BE2C (cell line): ENCODE measurements around the gene ANKRD11.
"Not testable (repeated sequence)": the region's sequence is repeated elsewhere in the genome, so short reads cannot be mapped to it uniquely, and the experiment has no call there.

Source experiments
- DNase-seq: peaks from one replicate; pipeline ENCODE4 v3.0.0-alpha.2; 2020
- H3K27me3 ChIP-seq: fragments of 250-450 bp; sonication (Bioruptor Pico); 2 replicates; pipeline ENCODE4 v1.5.1; 2020; ENCODE audit warnings: mild to moderate bottlenecking
- H3K36me3 ChIP-seq: fragments of 250-450 bp; sonication (Bioruptor Pico); 2 replicates; pipeline ENCODE4 v1.5.1; 2020; ENCODE audit warnings: mild to moderate bottlenecking
- H3K4me1 ChIP-seq: fragments of 250-450 bp; sonication (Bioruptor Pico); 2 replicates; pipeline ENCODE4 v1.5.1; 2020
- H3K4me3 ChIP-seq: 2 replicates; pipeline ENCODE4 v1.5.1; 2011; ENCODE audit warnings: low read depth, low read length
- H3K9me3 ChIP-seq: fragments of 250-450 bp; sonication (Bioruptor Pico); 2 replicates; pipeline ENCODE4 v1.5.1; 2020
- TF ChIP-seq, protein P1 (sequence below): IDR thresholded peaks from 2 replicates; pipeline ENCODE4 v1.5.1; 2012; ENCODE audit warnings: mild to moderate bottlenecking, low read depth, low read length

The ANKRD11 gene

DNA sequence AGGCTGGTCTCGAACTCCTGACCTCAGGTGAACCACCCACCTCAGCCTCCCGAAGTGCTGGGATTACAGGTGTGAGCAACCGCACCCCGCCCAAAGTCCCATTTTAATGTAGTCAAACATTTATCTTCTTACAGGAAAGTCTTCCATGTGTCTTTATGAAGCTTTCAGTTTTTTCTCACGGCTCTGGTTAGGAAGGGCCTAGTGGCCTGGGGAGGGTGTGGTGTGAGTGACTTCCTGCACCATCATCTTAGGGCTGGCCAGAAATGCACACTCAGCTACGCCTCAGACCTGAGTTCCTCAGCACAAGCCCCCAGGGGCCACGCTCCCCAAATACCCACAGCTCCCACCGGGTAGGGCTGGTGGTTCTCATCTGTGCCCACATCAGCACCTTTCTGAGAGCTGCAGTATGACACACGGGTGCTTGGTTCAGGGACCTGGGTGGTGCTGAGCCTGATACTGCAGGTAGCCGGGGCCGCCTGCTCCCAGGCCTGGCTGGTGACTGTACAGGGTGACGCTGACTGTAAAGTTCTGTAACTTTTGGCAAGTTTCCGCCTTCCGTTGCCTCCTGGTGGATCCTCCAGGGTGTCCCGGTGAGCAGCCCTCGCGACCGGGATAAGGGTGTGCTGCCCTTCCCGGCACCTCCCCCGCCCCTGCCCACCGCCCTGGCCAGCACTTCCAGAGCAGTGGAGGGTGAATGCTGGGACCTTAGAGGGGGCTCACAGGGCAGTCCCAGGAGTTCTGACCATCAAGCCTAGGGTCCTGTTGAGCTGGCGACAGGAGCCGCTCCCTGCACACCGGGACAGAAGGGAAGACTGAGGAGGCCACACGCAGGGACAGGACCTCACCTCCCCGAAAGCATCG lies 220.3 kb downstream of the ANKRD11 start:
- Histone ChIP-seq H3K27me3 (no peaks in the 10 kb centered on the region), H3K9me3 (no peaks in the 10 kb centered on the region), H3K36me3 (peaks cover 76% of the 10 kb centered on the region), H3K4me1 (no peaks in the 10 kb centered on the region), H3K4me3 (no peak overlapping the region)
- TF ChIP-seq, protein P1, sequence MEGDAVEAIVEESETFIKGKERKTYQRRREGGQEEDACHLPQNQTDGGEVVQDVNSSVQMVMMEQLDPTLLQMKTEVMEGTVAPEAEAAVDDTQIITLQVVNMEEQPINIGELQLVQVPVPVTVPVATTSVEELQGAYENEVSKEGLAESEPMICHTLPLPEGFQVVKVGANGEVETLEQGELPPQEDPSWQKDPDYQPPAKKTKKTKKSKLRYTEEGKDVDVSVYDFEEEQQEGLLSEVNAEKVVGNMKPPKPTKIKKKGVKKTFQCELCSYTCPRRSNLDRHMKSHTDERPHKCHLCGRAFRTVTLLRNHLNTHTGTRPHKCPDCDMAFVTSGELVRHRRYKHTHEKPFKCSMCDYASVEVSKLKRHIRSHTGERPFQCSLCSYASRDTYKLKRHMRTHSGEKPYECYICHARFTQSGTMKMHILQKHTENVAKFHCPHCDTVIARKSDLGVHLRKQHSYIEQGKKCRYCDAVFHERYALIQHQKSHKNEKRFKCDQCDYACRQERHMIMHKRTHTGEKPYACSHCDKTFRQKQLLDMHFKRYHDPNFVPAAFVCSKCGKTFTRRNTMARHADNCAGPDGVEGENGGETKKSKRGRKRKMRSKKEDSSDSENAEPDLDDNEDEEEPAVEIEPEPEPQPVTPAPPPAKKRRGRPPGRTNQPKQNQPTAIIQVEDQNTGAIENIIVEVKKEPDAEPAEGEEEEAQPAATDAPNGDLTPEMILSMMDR: no peak
- no peak for DNase-seq

DNA sequence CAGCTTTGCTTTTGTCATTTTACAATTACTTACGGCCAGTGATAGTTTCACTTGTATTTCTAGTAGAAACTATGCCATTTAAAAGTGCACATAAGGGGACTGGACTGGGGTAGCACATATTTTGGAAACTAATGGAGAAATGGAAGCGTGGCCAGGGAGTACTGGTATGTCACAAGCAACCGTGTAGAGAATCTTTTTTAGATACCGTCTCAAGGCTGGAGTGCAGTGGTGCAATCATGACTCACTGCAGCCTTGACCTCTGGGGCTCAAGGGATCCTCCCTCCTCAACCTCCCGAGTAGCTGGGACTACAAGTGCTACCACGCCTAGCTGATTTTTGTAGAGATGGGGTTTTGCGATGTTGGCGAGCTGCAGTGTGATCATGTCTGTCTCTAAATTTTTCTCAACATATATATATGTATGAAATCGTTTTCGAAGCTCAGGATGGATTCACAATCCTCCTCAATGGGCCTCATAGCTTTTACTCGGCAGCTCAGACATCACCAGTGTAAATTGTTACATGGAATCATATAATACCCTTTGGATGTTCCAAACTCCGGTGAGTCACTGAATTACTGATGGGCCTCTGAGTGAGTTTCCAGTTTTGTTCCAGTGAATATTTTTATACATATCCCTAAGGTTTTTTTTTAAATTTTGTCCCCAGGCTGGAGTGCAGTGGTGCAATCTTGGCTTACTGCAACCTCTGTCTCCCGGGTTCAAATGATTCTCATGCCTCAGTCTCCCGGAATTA lies 221.2 kb downstream of the ANKRD11 start:
- Histone ChIP-seq H3K4me1 (no peaks in the 10 kb centered on the region), H3K36me3 (peaks cover 67% of the 10 kb centered on the region)
- DNase-seq: no peak

DNA sequence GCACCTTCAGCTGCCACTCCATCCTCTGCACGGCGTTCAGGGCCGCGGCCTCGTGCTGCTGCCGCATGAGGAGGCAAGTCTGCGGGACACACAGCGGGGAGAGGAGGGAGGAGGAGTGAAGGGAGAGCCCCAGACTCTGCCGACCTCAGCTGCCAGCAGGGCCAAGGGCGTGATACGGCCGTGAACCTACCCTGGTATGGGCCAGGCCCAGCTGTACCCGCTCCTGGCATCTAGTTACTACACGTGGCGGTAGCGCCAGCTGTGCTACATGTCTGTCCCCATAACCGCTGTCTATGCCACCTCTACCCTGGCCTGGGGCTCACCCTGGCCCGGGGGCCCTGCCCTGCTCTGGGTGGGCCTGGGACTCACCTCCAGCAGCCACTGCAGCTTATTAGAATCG lies 221.8 kb downstream of the ANKRD11 start:
- Histone ChIP-seq H3K4me1 (no peaks in the 10 kb centered on the region), H3K4me3 (no peak overlapping the region), H3K9me3 (no peaks in the 10 kb centered on the region), H3K27me3 (no peaks in the 10 kb centered on the region), H3K36me3 (peaks cover 61% of the 10 kb centered on the region)
- no peak for DNase-seq
- TF ChIP-seq, protein P1: no peak

More for the DNA sequence above, 221.2 kb downstream of the ANKRD11 start:
- TF ChIP-seq, protein P1: no peak
- H3K4me3 ChIP-seq: no peak overlapping the region
- H3K9me3 ChIP-seq: no peaks in the 10 kb centered on the region
- no peaks in the 10 kb centered on the region for H3K27me3 ChIP-seq

- H3K9me3 ChIP-seq, H3K4me1 ChIP-seq, H3K4me3 ChIP-seq, DNase-seq, H3K27me3 ChIP-seq: not testable (repeated sequence)
- peaks cover 55% of the 10 kb centered on the region for H3K36me3 ChIP-seq
Observed at GRCh38 chr16:89267746-89268145, 222.6 kb downstream of the ANKRD11 start.

GRCh38 chr16:89266521-89267134 lies 223.7 kb downstream of the ANKRD11 start:
- TF ChIP-seq, protein P1: no peak
- Histone ChIP-seq H3K9me3 (no peaks in the 10 kb centered on the region), H3K36me3 (peaks cover 48% of the 10 kb centered on the region), H3K4me3 (no peak overlapping the region), H3K4me1 (no peaks in the 10 kb centered on the region), H3K27me3 (no peaks in the 10 kb centered on the region)
- DNase-seq: no peak

DNA sequence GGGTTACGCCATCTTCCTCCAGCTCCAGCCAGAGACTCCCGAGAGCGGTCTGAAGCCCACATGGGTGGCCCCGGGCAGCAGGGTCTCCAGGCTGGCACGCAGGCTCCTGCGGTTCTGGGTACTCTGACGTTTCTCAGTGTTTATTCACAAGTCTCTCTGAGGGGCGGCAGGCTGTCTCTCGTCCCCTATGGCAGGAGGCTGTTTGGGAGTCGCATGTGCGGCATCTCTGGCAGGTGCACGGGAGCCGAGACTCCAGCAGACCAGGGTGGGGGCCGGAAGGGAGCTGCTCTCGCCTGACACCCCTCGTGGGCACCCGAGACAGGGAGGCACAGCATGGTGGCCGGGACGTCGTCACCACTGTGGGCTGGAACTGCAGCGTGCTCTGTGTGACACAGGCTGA lies 224.7 kb downstream of the ANKRD11 start:
- Histone ChIP-seq H3K9me3 (no peaks in the 10 kb centered on the region), H3K36me3 (peaks cover 39% of the 10 kb centered on the region), H3K4me1 (no peaks in the 10 kb centered on the region), H3K4me3 (no peak overlapping the region), H3K27me3 (no peaks in the 10 kb centered on the region)
- DNase-seq: no peak
- TF ChIP-seq, protein P1: no peak
